OCI-LY3 (cell line): ENCODE results near the gene PRM1.
A peak's percentile ranks its signal among the peaks of the same experiment; 100 is the strongest.

Experiments
- CTCF ChIP-seq: fragments of 200-600, 300-600 bp; sonication (generic); IDR thresholded peaks from 2 replicates; pipeline ENCODE4 v1.5.1; 2014; ENCODE audit warnings: antibody characterized with exemption, low read length, low read depth
- EZH2phosphoT487 ChIP-seq: fragments of 200-600 bp; shearing (Covaris generic); IDR thresholded peaks from 2 replicates; pipeline ENCODE4 v1.6.1; 2018; ENCODE audit warnings: antibody characterized with exemption, mixed run types, low read depth

- TF ChIP-seq CTCF (peak; percentile 65), EZH2phosphoT487 (no peak)
These were observed 25.1 kb downstream of the PRM1 start, which contains the start of gene SOCS1 for GRCh38 chr16:11255737-11256660.
